Stimulated activated memory B cell treated with anti-CD40 and anti-IgM and Interleukin-4, amounts not matched to agents 10 μg/mL and 1 μg/mL and 100 μg/mL, for 72 hours (primary cell): ENCODE measurements around the gene ENTHD1.

Source experiments
- ATAC-seq: fragments of 150-1000 bp; cut with Tn5 transposase; 2 replicates; pipeline ENCODE4 v1.10.0; 2021
- H3K27ac Mint-ChIP-seq: one replicate; pipeline ENCODE4 v1.8.0; 2022; ENCODE audit warnings: mild to moderate bottlenecking, mixed read lengths
- H3K27me3 Mint-ChIP-seq: one replicate; pipeline ENCODE4 v1.8.0; 2022; ENCODE audit warnings: mixed read lengths
- H3K36me3 Mint-ChIP-seq: one replicate; pipeline ENCODE4 v1.8.0; 2022; ENCODE audit warnings: mixed read lengths
- H3K4me1 Mint-ChIP-seq: one replicate; pipeline ENCODE4 v1.8.0; 2022; ENCODE audit warnings: mixed read lengths
- H3K4me3 Mint-ChIP-seq: one replicate; pipeline ENCODE4 v1.8.0; 2022; ENCODE audit warnings: mild to moderate bottlenecking, moderate library complexity, mixed read lengths
- H3K9me3 Mint-ChIP-seq: one replicate; pipeline ENCODE4 v1.8.0; 2022; ENCODE audit warnings: mixed read lengths

The ENTHD1 gene

GRCh38 chr22:39703928-39704639, 189.5 kb downstream of the ENTHD1 start:
- no peak for ATAC-seq
- H3K27me3 Mint-ChIP-seq: peaks cover 41% of the 10 kb centered on the region
- no peaks in the 10 kb centered on the region for H3K9me3 Mint-ChIP-seq
- no peaks in the 10 kb centered on the region for H3K36me3 Mint-ChIP-seq
- no peaks in the 10 kb centered on the region for H3K4me1 Mint-ChIP-seq
- no peak overlapping the region for H3K27ac Mint-ChIP-seq
- H3K4me3 Mint-ChIP-seq: no peak overlapping the region

- no peak overlapping the region for H3K27ac Mint-ChIP-seq
- no peaks in the 10 kb centered on the region for H3K9me3 Mint-ChIP-seq
- H3K4me1 Mint-ChIP-seq: no peaks in the 10 kb centered on the region
- H3K27me3 Mint-ChIP-seq: peaks cover 51% of the 10 kb centered on the region
- no peaks in the 10 kb centered on the region for H3K36me3 Mint-ChIP-seq
- H3K4me3 Mint-ChIP-seq: no peak overlapping the region
- no peak for ATAC-seq
Observed at GRCh38 chr22:39703091-39703490, 190.5 kb downstream of the ENTHD1 start.

GRCh38 chr22:39700565-39700964, 193.0 kb downstream of the ENTHD1 start:
- ATAC-seq: no peak
- Mint-ChIP-seq H3K9me3 (no peaks in the 10 kb centered on the region), H3K27me3 (peaks cover 59% of the 10 kb centered on the region), H3K27ac (no peak overlapping the region), H3K36me3 (no peaks in the 10 kb centered on the region), H3K4me3 (no peak overlapping the region), H3K4me1 (no peaks in the 10 kb centered on the region)

- no peak for ATAC-seq
- H3K36me3 Mint-ChIP-seq: no peaks in the 10 kb centered on the region
- H3K9me3 Mint-ChIP-seq: no peaks in the 10 kb centered on the region
- H3K27me3 Mint-ChIP-seq: peaks cover 67% of the 10 kb centered on the region
- no peak overlapping the region for H3K27ac Mint-ChIP-seq
- no peaks in the 10 kb centered on the region for H3K4me1 Mint-ChIP-seq
- no peak overlapping the region for H3K4me3 Mint-ChIP-seq
Observed at GRCh38 chr22:39699631-39700360, 193.8 kb downstream of the ENTHD1 start.

- peaks cover 69% of the 10 kb centered on the region for H3K27me3 Mint-ChIP-seq
- H3K4me1 Mint-ChIP-seq: no peaks in the 10 kb centered on the region
- ATAC-seq: no peak
- no peak overlapping the region for H3K27ac Mint-ChIP-seq
- H3K9me3 Mint-ChIP-seq: no peaks in the 10 kb centered on the region
- H3K4me3 Mint-ChIP-seq: no peak overlapping the region
- H3K36me3 Mint-ChIP-seq: no peaks in the 10 kb centered on the region
Observed at GRCh38 chr22:39697790-39698430, 195.7 kb downstream of the ENTHD1 start.

GRCh38 chr22:39693943-39694500, 199.5 kb downstream of the ENTHD1 start:
- Mint-ChIP-seq H3K4me1 (no peaks in the 10 kb centered on the region), H3K27me3 (peaks cover 77% of the 10 kb centered on the region), H3K27ac (no peak overlapping the region), H3K9me3 (no peaks in the 10 kb centered on the region), H3K4me3 (no peak overlapping the region), H3K36me3 (no peaks in the 10 kb centered on the region)
- ATAC-seq: peak; percentile 25
